T-helper 1 cell treated with Interleukin-12 subunit alpha and Interleukin-12 subunit beta and Interleukin-4 antibody, amounts not matched to agents 30 ng/mL and 1 ng/mL, for 36 hours (primary cell): ENCODE measurements around the gene LURAP1L. TPM values are rescaled to one million over a fixed set of nuclear protein-coding genes. Genes with fewer than 3 reads are reported as not detected.

ENCODE experiments used
- intact Hi-C: fragments of 100-400 bp; cut with micrococcal nuclease; formaldehyde crosslinking; loops from one replicate; pipeline ENCODE4 v1.15.1; 2024
- total RNA-seq: library from RNA; stranded (reverse); gene quantifications from 2 replicates; pipeline ENCODE4 v1.2.3, GENCODE V29; 2022

Gene LURAP1L
- total RNA-seq, 1 donor from 2014 or later = not detected

GRCh38 chr9:12812710-12813109 is 37.9 kb downstream of the LURAP1L start:
- intact Hi-C loops = loop anchor here (5.0 kb wide), 1 partner anchor 50 kb away; no protein-coding TSS in a partner anchor

DNA sequence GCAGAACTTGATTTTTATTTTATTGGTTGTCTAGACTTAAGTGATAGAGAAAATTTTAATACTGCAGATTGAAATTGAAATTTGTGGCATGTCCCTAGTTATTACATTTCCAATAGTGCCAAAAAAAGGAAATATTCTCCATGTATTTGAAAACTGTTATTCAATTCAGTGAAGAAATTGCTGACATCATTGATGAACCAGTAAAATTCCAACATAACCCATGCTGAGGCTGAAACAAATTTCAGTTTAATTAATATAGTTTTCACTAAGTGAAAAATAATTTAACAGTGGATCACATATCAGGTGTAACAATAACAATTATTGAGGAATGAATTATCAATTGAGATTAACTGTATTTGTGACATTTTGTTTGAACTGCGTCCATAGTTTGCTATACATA is 38.7 kb downstream of the LURAP1L start:
- intact Hi-C loops = loop anchor here (5.0 kb wide), 1 partner anchor 49 kb away; no protein-coding TSS in a partner anchor

DNA sequence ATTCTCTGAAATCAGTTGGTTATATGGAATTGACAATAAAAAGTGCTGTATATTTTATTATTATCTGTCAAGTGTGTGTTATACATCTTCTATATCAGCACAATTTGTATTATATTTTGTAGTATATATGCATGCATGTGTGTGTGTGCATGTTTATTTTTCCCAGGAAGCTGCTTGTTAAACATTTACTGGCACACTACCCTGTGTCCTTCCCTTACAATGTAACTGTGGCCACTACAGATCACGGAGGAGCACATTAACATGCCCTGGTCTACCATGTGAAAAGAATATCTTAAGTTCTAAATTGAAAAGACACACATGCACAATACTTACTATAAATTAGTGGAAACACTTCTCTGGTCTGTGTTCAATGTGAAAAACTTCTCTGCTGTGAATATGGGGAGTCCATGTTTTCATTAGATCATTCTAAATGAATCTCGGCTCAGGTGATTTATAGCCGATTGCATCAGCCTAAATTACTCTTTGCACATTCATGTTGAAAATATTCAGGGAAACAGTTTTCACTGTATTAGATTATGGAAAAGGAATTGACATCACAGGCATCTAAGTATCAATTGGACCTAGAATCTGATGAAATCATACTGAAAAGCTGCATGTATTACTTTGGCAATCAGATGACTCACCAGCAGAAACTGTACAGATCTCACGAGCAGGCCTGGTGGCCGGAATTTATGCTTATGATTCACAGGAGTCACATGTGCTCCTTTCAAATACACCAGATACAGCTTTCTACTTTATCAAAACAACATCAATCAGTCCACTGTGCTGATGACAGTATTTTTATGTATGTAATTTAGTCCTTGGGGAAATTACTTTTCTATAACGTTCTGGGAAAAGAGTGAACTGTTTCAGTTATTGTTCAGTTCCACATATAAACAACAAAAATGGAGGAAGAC is 39.4 kb downstream of the LURAP1L start:
- intact Hi-C loops = loop anchor here (5.0 kb wide), 1 partner anchor 48 kb away; no protein-coding TSS in a partner anchor

- intact Hi-C loops = loop anchor here (5.0 kb wide), 2 partner anchors 47 to 98 kb away; no protein-coding TSS in a partner anchor
Measured at GRCh38 chr9:12814877-12815237, 40.0 kb downstream of the LURAP1L start.

- intact Hi-C loops = loop anchor here (5.0 kb wide), 1 partner anchor 99 kb away; no protein-coding TSS in a partner anchor
Measured at GRCh38 chr9:12815888-12816287, 41.1 kb downstream of the LURAP1L start.

GRCh38 chr9:12816656-12817101 is 41.9 kb downstream of the LURAP1L start:
- intact Hi-C loops = loop anchor here (5.0 kb wide), 1 partner anchor 99 kb away; no protein-coding TSS in a partner anchor

DNA sequence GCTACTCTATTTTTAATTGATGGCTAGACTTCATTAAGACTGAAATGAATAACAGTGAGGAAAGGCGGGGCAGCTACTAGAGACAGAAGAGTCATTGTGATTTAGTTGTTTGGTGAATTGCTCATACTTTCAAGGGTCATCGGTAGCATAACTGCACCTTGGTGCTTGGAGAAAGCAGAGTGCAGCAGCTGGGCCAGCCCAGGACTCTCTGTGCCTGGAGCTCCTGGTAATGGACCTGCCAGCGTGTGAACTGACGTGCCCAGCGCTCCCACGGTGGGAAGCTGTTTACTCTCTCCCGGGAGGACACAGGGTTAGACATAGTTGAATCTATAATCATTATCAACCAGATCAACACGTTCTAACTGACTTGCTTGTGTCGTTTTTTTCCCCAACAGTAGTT is 42.9 kb downstream of the LURAP1L start:
- intact Hi-C loops = loop anchor here (5.0 kb wide), 1 partner anchor 100 kb away; no protein-coding TSS in a partner anchor

DNA sequence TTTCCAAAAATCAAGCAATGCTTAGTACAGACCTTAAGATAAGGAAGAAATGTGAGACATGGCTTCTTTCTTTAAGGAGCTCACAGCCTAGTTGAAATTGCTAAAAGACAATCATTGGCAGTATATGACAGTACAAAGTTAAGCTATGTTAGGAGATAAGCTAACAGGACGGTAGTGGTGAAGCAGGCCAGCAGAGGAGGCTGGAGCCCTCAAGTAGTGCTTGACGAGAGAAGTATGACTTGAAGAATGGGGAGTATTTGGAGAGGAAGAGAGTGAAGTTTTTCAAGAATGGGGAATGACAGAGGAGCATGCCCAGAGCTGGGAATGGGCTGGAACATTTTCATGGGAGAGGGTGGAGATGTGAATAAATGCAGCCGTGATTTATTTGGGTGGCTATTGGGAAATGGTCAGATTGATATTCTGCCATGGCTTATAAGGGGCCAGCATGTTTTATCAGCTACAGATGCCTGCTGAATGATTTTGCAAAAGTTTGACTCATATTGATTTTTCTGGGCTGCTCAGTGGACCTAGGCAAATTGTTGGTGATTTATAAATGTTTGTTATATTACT is 43.7 kb downstream of the LURAP1L start:
- intact Hi-C loops = loop anchor here (5.0 kb wide), 1 partner anchor 101 kb away; no protein-coding TSS in a partner anchor

DNA sequence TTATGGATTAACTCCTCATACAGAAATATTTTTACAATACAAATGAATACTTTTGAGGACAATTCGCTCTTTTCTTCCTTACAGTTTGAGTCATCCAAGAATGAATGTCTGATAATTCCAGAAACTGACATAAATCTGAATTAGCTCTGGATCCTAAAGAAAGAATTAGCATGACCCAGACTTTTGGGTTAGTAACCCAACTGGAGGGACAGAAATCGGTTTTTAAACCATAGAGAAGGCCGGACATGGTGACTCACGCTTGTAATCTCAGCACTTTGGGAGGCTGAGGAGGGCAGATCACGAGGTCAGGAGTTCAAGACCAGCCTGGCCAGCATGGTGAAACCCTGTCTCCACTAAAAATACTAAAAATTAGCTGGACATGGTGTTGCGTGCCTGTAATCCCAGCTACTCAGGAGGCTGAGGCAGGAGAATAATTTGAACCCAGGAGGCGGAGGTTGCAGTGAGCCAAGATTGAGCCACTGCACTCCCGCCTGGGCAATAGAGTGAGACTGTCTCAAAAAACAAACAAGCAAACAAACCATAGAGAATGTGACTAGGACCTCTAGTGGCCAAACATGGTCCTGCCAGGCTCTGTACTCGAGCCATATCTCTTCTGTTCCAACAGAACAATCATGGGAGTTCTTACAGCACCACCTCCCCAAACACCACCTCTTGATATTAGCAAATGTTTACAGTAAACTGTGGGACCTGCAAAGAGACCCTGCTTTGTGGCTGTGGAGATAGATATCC is 44.8 kb downstream of the LURAP1L start:
- intact Hi-C loops = loop anchor here (5.0 kb wide), 1 partner anchor 102 kb away; no protein-coding TSS in a partner anchor

- intact Hi-C loops = no loop called here
Measured at GRCh38 chr9:12822111-12822510, 47.3 kb downstream of the LURAP1L start.

- intact Hi-C loops = no loop called here
Measured at GRCh38 chr9:12826924-12827565, 52.2 kb downstream of the LURAP1L start.

DNA sequence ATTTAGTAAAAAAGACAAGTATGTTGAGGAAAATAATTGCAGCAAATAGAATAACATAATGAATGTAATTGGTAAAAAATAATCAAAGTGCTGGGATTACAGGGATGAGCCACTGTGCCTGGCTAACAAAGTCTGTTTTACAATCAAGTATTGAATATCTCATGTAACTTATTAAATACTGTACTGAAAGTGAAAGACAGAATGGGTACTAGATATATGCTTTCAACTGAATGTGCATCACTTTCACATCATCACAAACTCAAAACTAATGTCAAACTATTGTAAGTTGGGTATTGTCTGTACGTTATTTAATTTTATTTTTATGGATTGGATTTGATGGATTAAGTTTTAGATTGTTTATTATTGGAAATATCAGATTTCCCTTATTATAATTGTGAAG is 58.9 kb downstream of the LURAP1L start:
- intact Hi-C loops = loop anchor here (2.0 kb wide), 1 partner anchor 13 kb away; no protein-coding TSS in a partner anchor

DNA sequence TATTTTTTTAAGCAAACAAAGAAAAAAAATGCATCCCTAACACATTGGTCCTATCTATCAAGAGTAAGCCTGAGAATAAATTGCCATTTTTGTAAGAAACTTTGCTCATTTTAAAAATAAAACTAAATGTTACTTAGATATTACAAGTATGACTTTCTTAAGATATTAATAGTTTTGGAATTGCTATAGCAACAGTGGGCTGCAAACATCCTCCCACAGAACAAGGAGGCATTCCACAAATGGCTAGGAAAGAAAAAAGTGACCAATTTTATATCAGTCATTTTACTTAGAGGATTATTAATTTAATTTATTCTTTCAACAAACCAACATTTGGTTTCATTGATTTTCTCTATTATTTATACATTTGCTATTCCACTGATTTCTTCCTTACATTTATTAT is 63.7 kb downstream of the LURAP1L start:
- intact Hi-C loops = no loop called here

DNA sequence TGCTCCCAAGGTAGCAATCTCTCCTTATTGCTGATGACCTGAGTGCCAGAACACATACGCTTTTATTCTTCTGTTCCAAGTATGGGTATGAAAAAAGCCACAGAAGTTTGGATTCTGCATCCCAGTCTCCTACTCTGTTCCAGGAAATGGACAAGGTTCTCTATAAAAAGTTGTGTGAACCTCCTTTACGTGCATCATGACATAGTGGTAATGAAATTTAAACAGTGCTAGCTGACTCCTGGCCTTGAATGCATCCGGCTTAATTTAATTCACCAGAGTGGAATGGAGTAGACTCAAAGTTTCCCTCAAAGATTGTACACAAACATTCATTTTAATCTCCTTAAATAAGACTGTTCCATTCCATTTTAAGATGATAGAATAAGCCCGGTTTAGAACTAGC is 68.9 kb downstream of the LURAP1L start:
- intact Hi-C loops = no loop called here

DNA sequence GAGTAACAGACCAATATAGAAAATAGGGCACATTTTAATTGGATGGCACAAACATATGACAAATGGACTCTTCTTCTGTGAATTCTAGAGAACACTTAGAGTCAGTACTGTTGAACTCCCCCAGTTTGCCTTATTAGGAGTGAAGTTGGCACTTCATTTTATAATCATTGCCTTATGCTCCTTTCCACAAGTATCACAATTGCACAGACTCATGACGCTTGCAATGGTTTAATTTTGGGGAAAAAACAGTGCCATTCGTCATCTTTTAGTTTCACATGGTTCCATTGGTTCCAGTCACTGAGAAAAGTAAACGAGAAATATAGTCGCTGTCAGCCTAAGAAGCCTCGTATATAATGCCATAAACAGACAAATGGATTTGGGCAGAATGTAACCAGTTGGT is 71.2 kb downstream of the LURAP1L start:
- intact Hi-C loops = loop anchor here (2.0 kb wide), 1 partner anchor 13 kb away; no protein-coding TSS in a partner anchor

DNA sequence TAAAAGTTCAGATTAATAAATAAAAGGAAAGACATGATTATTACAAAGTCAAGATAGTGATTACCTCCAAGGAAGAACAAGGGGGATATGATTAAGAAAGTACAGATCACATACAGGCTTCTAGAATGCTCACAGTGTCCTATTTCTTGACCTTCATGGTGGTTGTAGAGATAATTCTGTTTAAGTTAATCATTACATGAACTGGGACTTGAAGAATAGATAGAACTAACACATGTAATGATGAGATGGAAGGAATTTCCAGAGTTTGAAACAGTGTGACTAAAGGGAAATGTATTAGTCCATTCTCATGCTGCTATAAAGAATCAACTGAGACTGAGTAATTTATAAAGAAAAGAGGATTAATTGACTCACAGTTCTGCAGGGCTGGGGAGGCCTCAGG is 72.7 kb downstream of the LURAP1L start:
- intact Hi-C loops = loop anchor here (2.0 kb wide), 1 partner anchor 15 kb away; no protein-coding TSS in a partner anchor

DNA sequence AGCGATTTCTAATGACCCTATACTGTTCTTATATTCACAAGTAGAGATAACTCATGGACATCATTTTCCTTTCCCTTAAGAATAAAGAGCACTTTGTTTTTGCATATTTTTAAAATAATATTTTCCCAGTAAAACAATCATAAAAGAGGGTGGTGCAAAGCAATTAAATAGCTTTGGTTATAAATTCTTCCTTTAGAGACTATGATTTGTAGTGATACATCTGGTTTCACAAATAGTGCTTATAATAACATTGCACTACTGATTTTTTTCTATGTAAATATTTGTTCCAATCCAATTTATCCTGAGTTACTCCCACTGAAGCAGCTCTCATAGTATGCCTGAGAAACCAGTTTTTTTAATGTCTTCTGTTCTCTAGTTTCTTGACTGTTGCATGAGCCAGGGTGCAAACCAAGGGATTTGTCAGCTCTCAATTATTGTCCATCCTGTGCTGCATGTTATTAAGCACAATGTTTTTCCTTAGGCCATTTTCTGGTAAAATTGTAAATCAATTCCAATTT is 74.7 kb downstream of the LURAP1L start:
- intact Hi-C loops = no loop called here

DNA sequence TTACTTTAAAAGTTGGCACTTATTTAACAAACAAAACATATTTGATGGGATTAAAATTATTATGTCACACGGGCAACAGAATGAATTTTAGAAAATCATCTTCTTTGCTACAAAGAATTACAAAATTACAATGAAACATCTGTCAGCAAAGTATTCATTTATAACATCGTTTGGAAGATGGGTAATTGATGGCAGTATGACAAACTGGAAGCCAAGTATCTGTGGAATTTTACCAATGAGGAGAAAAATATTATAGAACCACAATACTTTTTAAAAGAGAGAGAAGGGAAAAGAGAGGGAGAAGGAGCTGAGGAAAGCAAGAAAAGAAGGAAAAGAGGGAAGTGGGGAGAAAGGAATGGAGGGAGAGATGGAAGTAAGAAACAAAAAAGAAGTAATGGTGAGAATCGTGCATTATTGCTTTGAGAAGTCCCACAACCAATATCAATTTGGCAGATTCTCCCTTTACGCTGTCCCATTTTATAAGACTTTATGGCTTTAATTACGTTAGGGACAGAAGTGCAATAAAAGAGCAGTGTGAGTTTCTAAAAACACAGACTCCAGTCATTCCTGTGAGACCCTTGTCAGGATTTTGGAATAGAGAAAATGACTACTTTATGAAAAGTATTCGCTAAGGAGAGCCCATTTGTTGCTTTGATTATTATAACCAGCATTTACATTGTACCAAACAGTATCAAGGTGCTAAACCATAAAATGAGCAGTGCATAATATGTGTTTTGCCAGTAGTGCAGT is 76.7 kb downstream of the LURAP1L start:
- intact Hi-C loops = no loop called here

DNA sequence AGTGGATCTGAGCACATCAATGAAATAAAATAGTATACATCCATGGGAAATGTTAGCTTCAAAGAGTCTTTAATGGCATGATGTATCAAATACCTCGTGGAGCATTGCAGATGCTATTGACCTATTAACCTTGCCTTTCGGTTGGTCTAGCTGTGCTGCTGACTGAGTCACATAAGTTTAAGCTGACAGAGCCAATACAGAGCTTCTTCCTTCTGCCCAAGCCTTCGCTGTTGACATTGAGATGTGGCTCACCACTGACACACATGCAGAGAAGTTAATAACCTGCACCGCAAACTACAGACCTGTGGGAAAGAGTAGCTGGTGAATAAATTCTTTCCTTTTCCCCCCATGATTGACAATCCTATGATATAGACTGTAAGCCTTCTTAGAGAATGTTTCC is 78.2 kb downstream of the LURAP1L start:
- intact Hi-C loops = no loop called here

GRCh38 chr9:12854221-12854620 is 79.4 kb downstream of the LURAP1L start:
- intact Hi-C loops = no loop called here
